ENCODE results near the gene SEMA7A.

DNA sequence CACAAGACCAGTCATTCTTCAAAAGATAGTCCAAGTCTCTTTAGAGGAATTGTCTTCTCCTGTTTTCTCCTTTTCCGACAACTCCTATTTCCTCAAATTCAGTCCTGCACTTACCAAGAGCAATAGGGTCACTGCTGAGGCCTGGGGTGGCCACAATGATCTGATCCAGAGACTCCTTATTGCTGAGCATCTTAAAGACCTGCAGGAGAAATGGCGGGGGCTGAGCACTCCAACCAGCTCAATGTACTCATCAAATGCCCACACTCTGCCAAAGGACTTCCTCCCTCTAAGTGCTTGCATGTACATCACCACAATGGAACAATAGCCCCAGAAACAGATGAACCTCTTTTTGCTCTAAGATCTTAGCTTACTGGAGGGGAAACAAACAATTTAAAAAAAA lies 17.6 kb upstream of the SEMA7A start:
- TF ChIP-seq, protein P1, sequence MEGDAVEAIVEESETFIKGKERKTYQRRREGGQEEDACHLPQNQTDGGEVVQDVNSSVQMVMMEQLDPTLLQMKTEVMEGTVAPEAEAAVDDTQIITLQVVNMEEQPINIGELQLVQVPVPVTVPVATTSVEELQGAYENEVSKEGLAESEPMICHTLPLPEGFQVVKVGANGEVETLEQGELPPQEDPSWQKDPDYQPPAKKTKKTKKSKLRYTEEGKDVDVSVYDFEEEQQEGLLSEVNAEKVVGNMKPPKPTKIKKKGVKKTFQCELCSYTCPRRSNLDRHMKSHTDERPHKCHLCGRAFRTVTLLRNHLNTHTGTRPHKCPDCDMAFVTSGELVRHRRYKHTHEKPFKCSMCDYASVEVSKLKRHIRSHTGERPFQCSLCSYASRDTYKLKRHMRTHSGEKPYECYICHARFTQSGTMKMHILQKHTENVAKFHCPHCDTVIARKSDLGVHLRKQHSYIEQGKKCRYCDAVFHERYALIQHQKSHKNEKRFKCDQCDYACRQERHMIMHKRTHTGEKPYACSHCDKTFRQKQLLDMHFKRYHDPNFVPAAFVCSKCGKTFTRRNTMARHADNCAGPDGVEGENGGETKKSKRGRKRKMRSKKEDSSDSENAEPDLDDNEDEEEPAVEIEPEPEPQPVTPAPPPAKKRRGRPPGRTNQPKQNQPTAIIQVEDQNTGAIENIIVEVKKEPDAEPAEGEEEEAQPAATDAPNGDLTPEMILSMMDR (IDR thresholded peaks at IDR 0.05; ENCODE audit: poor library complexity), result no peak
- TF ChIP-seq EZH2phosphoT487 (IDR thresholded peaks at IDR 0.05; ENCODE audit: low read depth, severe bottlenecking, unreplicated experiment), result no peak

Data from hepatocyte (in vitro differentiated cells).